Measurements from ENCODE around the gene MLLT6.

GRCh38 chr17:38705523-38705802, 390 bp downstream of the MLLT6 start:
- TF ChIP-seq POLR2AphosphoS5 (IDR thresholded peaks at IDR 0.05): no peak
- TF ChIP-seq CTCF (IDR thresholded peaks at IDR 0.05): no peak
- TF ChIP-seq EP300 (IDR thresholded peaks at IDR 0.05): no peak
- TF ChIP-seq POLR2A (IDR thresholded peaks at IDR 0.05; ENCODE audit: low read depth): no peak

Data from esophagus muscularis mucosa (tissue), 4 donors.